Uterus (tissue), 2 donors: ENCODE data around the gene TBC1D3B.
"Not testable (repeated sequence)": the region's sequence is repeated elsewhere in the genome, so short reads cannot be mapped to it uniquely, and the experiment has no call there.

Experiments
- CTCF ChIP-seq, 4 experiments: fragments of 200-600 bp in 2 of 4; fragments of 450-650 bp in 2 of 4; sonication (generic) in 2 of 4; IDR thresholded peaks; one replicate each; pipeline ENCODE4 v1.5.1; 2016 to 2019; ENCODE audit warnings: antibody characterized with exemption in 4 of 4, mild to moderate bottlenecking in 2 of 4, moderate library complexity in 1 of 4
- POLR2A ChIP-seq, 2 donors: fragments of 450-650 bp; IDR thresholded peaks; one replicate each; pipeline ENCODE4 v1.6.1; 2016; ENCODE audit warnings: antibody characterized with exemption in 2 of 2, mild to moderate bottlenecking in 1 of 2, moderate library complexity in 1 of 2

- TF ChIP-seq CTCF, POLR2A (IDR thresholded peaks at IDR 0.05): not testable (repeated sequence)
Measured at GRCh38 chr17:36194832-36195433, 18.5 kb upstream of the TBC1D3B start.
